BLaER1 (cell line): ENCODE measurements around the gene CACNA1D.
"Not testable (repeated sequence)": the region's sequence is repeated elsewhere in the genome, so short reads cannot be mapped to it uniquely, and the experiment has no call there.

ENCODE experiments used
- H3K27ac ChIP-seq: shearing (Covaris generic); formaldehyde crosslinking; 2 replicates; pipeline ENCODE4 v1.8.1; 2022
- H3K27me3 ChIP-seq: shearing (Covaris generic); formaldehyde crosslinking; 2 replicates; pipeline ENCODE4 v1.8.1; 2022
- H3K36me3 ChIP-seq: shearing (Covaris generic); formaldehyde crosslinking; 2 replicates; pipeline ENCODE4 v1.8.1; 2022
- H3K4me1 ChIP-seq: shearing (Covaris generic); formaldehyde crosslinking; 2 replicates; pipeline ENCODE4 v1.8.1; 2022
- H3K4me2 ChIP-seq: shearing (Covaris generic); formaldehyde crosslinking; 2 replicates; pipeline ENCODE4 v1.8.1; 2022
- H3K4me3 ChIP-seq: shearing (Covaris generic); formaldehyde crosslinking; 2 replicates; pipeline ENCODE4 v1.8.1; 2022
- H3K9ac ChIP-seq: shearing (Covaris generic); formaldehyde crosslinking; 2 replicates; pipeline ENCODE4 v1.8.1; 2022
- H3K9me3 ChIP-seq: shearing (Covaris generic); formaldehyde crosslinking; 2 replicates; pipeline ENCODE4 v1.8.1; 2022
- H4K20me1 ChIP-seq: shearing (Covaris generic); formaldehyde crosslinking; 2 replicates; pipeline ENCODE4 v1.8.1; 2022
- Cebpa-rat ChIP-seq: shearing (Covaris generic); IDR thresholded peaks from 2 replicates; pipeline ENCODE4 v1.8.1; 2022

Gene CACNA1D

DNA sequence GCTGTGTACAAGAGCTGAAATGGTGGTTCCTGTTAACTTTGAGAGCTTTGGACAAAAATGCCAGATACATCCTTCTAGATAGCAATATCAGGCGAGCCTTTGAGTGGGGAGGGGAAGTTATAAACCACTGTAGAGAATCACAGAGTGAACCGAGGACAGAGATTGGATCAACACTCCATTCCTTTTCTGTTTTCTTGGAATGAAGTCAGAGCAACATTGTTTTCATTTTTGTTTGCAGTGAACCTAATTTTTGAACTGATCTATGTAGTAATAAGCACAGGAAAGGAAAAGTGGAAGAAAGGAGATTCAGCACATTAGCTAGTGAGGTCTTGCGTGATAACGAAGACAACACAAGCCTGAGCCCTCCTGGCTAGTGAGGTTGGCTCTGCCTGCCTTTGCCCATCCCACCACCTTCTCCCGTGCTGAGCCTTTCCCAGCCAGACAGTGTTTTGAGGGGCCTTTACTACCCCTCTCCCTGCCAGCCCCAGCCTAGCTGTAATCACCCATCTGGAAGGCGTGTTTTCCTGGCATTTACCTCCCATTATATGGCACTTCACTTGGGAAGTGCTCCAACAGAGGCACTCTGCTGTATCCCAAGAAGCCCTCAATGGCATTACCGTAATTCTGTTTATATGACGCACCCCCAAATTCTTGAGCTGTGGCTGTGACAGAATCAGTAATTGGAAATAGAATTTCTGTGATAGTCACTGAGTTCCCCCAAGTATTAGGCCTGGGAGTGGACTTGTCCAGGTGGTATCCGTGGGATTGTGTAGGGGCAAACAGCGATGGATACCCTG, 129.8 kb downstream of the CACNA1D start:
- Histone ChIP-seq H4K20me1 (no peaks in the 10 kb centered on the region), H3K27ac (no peak overlapping the region), H3K4me3 (no peak overlapping the region), H3K27me3 (no peaks in the 10 kb centered on the region), H3K4me2 (no peak overlapping the region), H3K36me3 (no peaks in the 10 kb centered on the region), H3K4me1 (peaks cover 11% of the 10 kb centered on the region), H3K9ac (no peak overlapping the region), H3K9me3 (no peaks in the 10 kb centered on the region)
- no peak for TF ChIP-seq Cebpa-rat

DNA sequence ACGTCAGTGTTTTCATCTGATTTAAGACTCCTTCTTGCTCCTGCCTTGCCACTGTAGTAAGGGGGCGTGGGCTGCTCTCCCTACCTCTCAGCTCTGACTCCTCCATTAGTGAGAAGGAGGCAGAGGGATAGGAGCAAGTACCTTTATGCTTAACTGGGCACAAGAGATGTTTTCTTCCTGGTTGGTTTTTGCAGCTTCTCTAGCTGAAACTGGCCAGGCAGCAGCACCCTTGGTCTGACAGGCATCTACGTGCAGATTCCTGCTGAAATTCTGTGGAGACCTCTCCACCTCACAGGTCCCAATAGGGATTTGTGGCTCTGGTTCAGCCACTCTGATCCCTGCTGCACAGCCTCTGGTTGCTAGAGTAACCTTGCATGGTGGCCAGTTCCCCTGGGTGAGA, 132.5 kb downstream of the CACNA1D start:
- Histone ChIP-seq H3K27ac (no peak overlapping the region), H3K4me2 (peak overlapping the region; percentile 25), H3K9ac (no peak overlapping the region), H3K27me3 (no peaks in the 10 kb centered on the region), H3K36me3 (no peaks in the 10 kb centered on the region), H3K4me1 (peaks cover 11% of the 10 kb centered on the region), H4K20me1 (no peaks in the 10 kb centered on the region), H3K9me3 (peaks cover 11% of the 10 kb centered on the region), H3K4me3 (no peak overlapping the region)
- TF ChIP-seq Cebpa-rat: no peak

DNA sequence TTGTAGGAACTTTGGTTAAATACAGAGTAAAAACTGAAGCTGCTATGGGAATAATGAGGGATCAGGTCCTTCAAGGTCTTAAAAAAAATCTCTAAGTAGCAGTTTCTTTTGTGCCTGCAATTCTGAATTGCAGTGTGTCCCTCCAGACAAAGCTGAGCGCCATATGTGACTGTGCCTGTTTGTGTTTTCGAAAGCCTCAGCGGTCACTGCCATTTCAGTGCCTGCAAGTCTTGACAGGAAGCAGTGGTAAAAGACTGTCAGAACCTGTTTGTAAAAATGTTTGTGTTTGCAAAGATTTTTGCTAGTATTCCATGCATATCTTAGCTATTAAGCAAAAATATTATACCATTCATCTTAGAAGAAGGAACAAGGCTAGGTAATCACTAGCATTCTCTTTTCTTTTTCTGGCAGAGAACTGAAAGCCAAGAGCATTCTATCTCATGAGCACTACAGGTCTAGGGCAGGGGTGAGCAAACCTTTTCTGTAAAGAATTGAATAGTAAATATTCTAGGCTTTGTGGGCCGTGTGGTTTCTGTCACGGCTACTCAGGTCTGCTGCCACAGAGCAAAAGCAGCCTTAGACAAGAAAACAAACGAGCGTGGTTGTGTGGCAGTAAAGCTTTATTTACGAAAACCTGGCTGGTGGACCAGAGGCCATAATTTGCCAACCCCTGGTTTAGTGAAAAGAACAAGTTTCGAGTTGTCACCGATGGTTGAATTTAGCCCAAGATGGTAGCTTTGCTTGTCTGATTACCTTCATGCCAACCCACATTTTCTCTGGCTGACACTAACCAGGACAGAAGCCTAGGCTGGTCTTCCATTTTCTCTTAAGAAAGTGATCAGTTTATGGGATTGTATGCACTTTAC, 134.4 kb downstream of the CACNA1D start:
- H3K9ac ChIP-seq: no peak overlapping the region
- no peak overlapping the region for H3K27ac ChIP-seq
- H3K4me2 ChIP-seq: no peak overlapping the region
- H3K9me3 ChIP-seq: peaks cover 24% of the 10 kb centered on the region
- no peaks in the 10 kb centered on the region for H3K27me3 ChIP-seq
- TF ChIP-seq Cebpa-rat: no peak
- H3K36me3 ChIP-seq: no peaks in the 10 kb centered on the region
- H3K4me1 ChIP-seq: peaks cover 11% of the 10 kb centered on the region
- H4K20me1 ChIP-seq: no peaks in the 10 kb centered on the region
- no peak overlapping the region for H3K4me3 ChIP-seq

DNA sequence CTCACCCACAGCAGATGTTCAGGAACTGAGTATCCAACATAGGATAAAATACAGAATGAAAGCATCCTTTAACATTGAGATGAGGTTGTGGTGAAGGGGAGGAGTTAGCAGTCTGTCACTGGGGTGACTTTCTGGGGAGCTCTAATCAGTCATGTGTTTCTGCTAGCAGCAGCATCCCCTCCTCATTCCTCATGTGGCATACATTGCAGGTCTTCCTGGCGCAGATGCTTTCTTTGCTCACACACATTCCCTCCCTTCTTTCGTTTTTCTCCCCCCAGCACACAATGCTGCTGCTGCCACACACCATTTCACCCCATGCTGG, 135.0 kb downstream of the CACNA1D start:
- peaks cover 24% of the 10 kb centered on the region for H3K9me3 ChIP-seq
- H3K9ac ChIP-seq: no peak overlapping the region
- H3K4me2 ChIP-seq: no peak overlapping the region
- no peak overlapping the region for H3K4me3 ChIP-seq
- no peak overlapping the region for H3K27ac ChIP-seq
- no peak for TF ChIP-seq Cebpa-rat
- H4K20me1 ChIP-seq: no peaks in the 10 kb centered on the region
- H3K4me1 ChIP-seq: peaks cover 11% of the 10 kb centered on the region
- H3K27me3 ChIP-seq: no peaks in the 10 kb centered on the region
- H3K36me3 ChIP-seq: no peaks in the 10 kb centered on the region

DNA sequence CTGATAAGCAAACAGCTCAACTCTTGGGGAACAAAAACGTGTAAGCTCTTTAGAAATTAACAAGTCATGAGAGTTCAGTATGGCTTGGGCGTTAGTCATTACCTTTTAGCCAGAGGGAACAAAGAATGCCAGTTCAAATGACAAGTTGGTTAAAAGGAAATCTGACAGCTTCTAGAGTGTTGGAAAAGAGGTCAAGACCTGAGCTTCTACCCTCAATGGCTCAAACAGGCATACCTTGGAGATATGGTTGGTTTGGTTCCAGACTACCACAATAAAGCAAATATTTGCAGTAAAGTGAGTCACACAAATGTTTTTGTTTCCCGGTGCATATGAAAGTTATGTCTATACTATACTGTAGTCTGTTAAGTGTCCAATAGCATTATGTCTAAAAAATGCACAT, 136.1 kb downstream of the CACNA1D start:
- no peak for TF ChIP-seq Cebpa-rat
- H3K4me1 ChIP-seq: peaks cover 12% of the 10 kb centered on the region
- H3K27ac ChIP-seq: no peak overlapping the region
- H3K9me3 ChIP-seq: peaks cover 24% of the 10 kb centered on the region
- no peak overlapping the region for H3K9ac ChIP-seq
- H3K36me3 ChIP-seq: no peaks in the 10 kb centered on the region
- no peaks in the 10 kb centered on the region for H4K20me1 ChIP-seq
- no peak overlapping the region for H3K4me3 ChIP-seq
- no peaks in the 10 kb centered on the region for H3K27me3 ChIP-seq
- H3K4me2 ChIP-seq: no peak overlapping the region

DNA sequence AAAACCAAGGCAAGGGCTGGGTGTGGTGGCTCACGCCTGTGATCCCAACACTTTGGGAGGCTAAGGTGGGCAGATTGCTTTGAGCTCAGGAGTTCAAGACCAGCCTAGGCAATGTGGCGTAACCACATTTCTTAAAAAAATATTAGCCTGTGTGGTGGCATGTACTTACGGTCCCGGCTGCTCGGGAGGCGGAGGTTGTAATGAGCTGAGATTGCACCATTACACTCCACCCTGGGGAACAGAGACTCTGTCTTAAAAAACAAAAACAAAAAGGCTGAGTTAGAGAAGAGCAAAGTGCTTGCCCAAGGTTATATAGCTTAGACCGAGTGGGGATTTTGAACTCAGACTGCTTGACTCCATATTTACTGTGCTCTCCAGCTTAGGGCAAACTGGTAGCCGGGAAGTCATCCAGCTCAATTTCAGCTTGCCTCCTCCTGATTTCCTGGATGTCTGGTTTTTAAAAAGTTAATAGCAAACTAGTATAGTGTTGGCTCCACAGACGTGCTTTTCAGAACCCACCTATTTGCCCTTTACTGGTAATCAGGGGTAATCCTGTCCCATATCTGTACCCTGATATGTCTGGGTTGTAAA, 138.9 kb downstream of the CACNA1D start:
- no peak overlapping the region for H3K4me2 ChIP-seq
- H3K9me3 ChIP-seq: peaks cover 24% of the 10 kb centered on the region
- no peaks in the 10 kb centered on the region for H3K27me3 ChIP-seq
- TF ChIP-seq Cebpa-rat: no peak
- no peak overlapping the region for H3K4me3 ChIP-seq
- no peak overlapping the region for H3K9ac ChIP-seq
- no peaks in the 10 kb centered on the region for H3K36me3 ChIP-seq
- H3K4me1 ChIP-seq: peaks cover 4% of the 10 kb centered on the region; the same call in 1 of the 2 replicates
- no peak overlapping the region for H3K27ac ChIP-seq
- no peaks in the 10 kb centered on the region for H4K20me1 ChIP-seq

DNA sequence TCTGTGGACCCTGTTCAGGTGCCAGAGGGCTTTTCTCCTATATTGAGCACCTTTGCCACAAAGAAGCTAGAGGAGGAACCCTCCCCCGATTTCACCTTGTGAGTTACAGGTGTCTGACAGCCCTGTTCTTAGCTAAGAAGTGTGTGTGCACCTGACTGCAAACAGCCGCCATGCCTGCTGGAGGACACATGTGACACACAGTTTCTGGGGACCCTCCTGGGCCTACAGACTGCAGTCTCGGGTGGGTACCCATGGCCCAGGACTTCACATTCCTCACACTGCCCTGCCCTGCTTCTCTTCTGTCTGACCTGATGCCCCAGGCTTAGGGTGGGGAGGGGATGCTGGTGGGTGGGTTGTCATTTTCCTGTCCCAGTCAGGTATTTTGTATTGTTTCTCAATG, 140.6 kb downstream of the CACNA1D start:
- H3K4me2 ChIP-seq: no peak overlapping the region
- H3K36me3 ChIP-seq: no peaks in the 10 kb centered on the region
- H3K27ac ChIP-seq: no peak overlapping the region
- no peak overlapping the region for H3K9ac ChIP-seq
- no peaks in the 10 kb centered on the region for H3K27me3 ChIP-seq
- peaks cover 24% of the 10 kb centered on the region for H3K9me3 ChIP-seq
- H4K20me1 ChIP-seq: no peaks in the 10 kb centered on the region
- H3K4me3 ChIP-seq: no peak overlapping the region
- peaks cover 4% of the 10 kb centered on the region; the same call in 1 of the 2 replicates for H3K4me1 ChIP-seq
- no peak for TF ChIP-seq Cebpa-rat

DNA sequence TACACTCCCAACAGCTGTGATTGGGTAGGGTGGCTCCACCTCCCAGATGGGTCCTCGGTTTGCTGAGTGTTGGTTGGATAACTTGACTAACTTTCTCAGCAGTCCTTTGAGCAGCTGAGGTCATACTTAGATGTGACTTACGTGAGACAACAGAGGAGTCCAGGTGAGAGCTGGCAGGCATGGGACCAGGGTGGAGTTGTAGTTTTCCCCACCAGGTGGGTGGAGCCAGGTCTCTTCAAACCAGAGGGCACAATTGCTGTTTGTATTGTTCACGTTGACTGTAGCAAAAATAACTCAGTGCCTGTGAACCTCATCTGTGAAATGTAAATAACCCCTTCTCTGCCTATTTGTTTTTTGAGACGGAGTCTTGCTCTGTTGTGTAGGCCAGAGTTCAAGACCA, 144.4 kb downstream of the CACNA1D start:
- not testable (repeated sequence) for H4K20me1 ChIP-seq, H3K4me2 ChIP-seq, H3K4me3 ChIP-seq, H3K9me3 ChIP-seq, H3K27ac ChIP-seq, H3K36me3 ChIP-seq, H3K27me3 ChIP-seq, H3K9ac ChIP-seq, H3K4me1 ChIP-seq

DNA sequence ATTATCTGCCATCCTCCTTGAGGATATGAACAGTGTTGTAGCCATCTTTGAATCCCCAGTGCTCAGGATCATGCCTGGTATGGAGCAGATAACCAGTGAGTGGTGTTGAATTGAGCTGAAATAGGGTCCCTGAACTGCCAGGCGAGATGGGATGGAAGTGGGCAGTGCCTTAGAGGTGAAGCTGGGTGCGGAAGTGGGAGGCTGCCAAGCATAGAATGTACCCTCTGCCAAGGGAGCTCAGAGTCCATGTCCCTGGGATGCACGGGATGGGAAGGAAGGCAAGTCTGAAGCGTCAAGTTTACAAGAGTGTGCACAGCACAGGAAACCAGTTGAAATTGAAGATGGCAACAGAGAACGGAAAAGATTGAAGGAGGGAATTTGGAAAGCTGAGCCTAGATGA, 147.0 kb downstream of the CACNA1D start:
- no peaks in the 10 kb centered on the region for H4K20me1 ChIP-seq
- no peak overlapping the region for H3K4me3 ChIP-seq
- no peaks in the 10 kb centered on the region for H3K4me1 ChIP-seq
- H3K36me3 ChIP-seq: no peaks in the 10 kb centered on the region
- H3K9ac ChIP-seq: no peak overlapping the region
- no peaks in the 10 kb centered on the region for H3K27me3 ChIP-seq
- H3K9me3 ChIP-seq: no peaks in the 10 kb centered on the region
- TF ChIP-seq Cebpa-rat: no peak
- H3K27ac ChIP-seq: no peak overlapping the region
- H3K4me2 ChIP-seq: no peak overlapping the region

DNA sequence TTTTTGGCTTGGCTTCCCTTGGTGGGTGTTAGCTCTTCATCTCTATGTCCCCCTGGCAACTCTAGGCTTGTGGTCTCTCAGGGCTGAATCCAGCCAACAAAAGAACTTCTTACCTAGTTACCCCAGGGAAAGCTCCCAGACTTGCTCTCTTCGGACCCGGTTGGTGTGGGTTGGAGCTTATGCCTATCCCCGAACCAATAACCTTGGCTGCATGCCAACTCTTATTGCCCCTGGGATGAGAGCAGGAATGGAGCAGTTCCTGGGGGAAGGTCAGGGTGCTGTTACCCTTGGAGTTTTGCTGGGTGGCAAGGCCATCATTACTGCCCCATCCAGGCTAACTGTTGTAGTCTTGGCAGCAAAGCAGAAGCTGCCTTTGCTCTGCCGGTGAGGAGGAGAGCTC, 147.8 kb downstream of the CACNA1D start:
- Histone ChIP-seq H3K27me3 (no peaks in the 10 kb centered on the region), H4K20me1 (no peaks in the 10 kb centered on the region), H3K4me2 (no peak overlapping the region), H3K27ac (no peak overlapping the region), H3K9ac (no peak overlapping the region), H3K4me1 (no peaks in the 10 kb centered on the region), H3K9me3 (no peaks in the 10 kb centered on the region), H3K36me3 (no peaks in the 10 kb centered on the region), H3K4me3 (no peak overlapping the region)
- TF ChIP-seq Cebpa-rat: no peak
